ENCODE data around the gene ZNF546. TPM values are rescaled to one million over a fixed set of nuclear protein-coding genes. Genes with fewer than 3 reads are reported as not detected.
"Not testable (repeated sequence)": the region's sequence is repeated elsewhere in the genome, so short reads cannot be mapped to it uniquely, and the experiment has no call there.

ZNF546 gene
- total RNA-seq, 2 experiments from 2014 or later = 2.3 to 9.3 TPM

GRCh38 chr19:39958942-39959341 is 37.9 kb upstream of the ZNF546 start:
- POLR2A ChIA-PET = interaction anchor here (0.6 kb wide), 3 partner anchors 11 to 103 kb away, joined by 3 to 6 read pairs (median 5); no protein-coding TSS in a partner anchor
- BruUV-seq (replicated peaks) = not testable (repeated sequence)
- H2AFZ ChIP-seq (ENCODE audit: low read length) = peak overlapping the region; percentile 86; the same call in 1 of the 2 replicates

GRCh38 chr19:39959407-39959806 is 37.5 kb upstream of the ZNF546 start:
- peak overlapping the region; percentile 86; the same call in 1 of the 2 replicates for H2AFZ ChIP-seq (ENCODE audit: low read length)
- intact Hi-C loops (cut with micrococcal nuclease; ENCODE audit: unreplicated experiment) = loop anchor here (2.0 to 10.0 kb wide), 2 partner anchors 19 to 555 kb away; partner anchors contain the start of gene ZFP36
- H4K20me1 ChIP-seq (ENCODE audit: insufficient read depth, low read length); CTCF ChIA-PET (ENCODE audit: unreplicated experiment); BruUV-seq (replicated peaks); H3K79me2 ChIP-seq (ENCODE audit: insufficient read depth, low read depth, low read length); H3K9me3 ChIP-seq (ENCODE audit: low read length); H3K9me2 ChIP-seq (ENCODE audit: insufficient read depth, low read length); H3K36me3 ChIP-seq (ENCODE audit: insufficient read depth, low read length); DNase-seq (ENCODE audit: low spot score): not testable (repeated sequence)
- H3K4me3 ChIP-seq (ENCODE audit: low read depth, low read length, poor library complexity, severe bottlenecking) = peak overlapping the region; percentile 39
- H3K4me1 ChIP-seq (ENCODE audit: insufficient read depth, low read length, poor library complexity, severe bottlenecking) = peaks cover 64% of the 10 kb centered on the region
- H3K27ac ChIP-seq (ENCODE audit: low read depth, low read length, poor library complexity, severe bottlenecking) = peak overlapping the region; percentile 79
- H3K4me2 ChIP-seq (ENCODE audit: low read length) = peak overlapping the region; percentile 62
- POLR2A ChIA-PET = interaction anchor here (0.6 kb wide), 1 partner anchor 20 kb away, joined by 5 read pairs; no protein-coding TSS in a partner anchor

More at GRCh38 chr19:39958942-39959341, 37.9 kb upstream of the ZNF546 start:
- H4K20me1 ChIP-seq (ENCODE audit: insufficient read depth, low read length); DNase-seq (ENCODE audit: low spot score); CTCF ChIA-PET (ENCODE audit: unreplicated experiment); H3K9me2 ChIP-seq (ENCODE audit: insufficient read depth, low read length); H3K36me3 ChIP-seq (ENCODE audit: insufficient read depth, low read length); H3K79me2 ChIP-seq (ENCODE audit: insufficient read depth, low read depth, low read length); H3K9me3 ChIP-seq (ENCODE audit: low read length): not testable (repeated sequence)
- Histone ChIP-seq H3K4me3 (ENCODE audit: low read depth, low read length, poor library complexity, severe bottlenecking) (peak overlapping the region; percentile 39), H3K4me2 (ENCODE audit: low read length) (peak overlapping the region; percentile 62), H3K27ac (ENCODE audit: low read depth, low read length, poor library complexity, severe bottlenecking) (peak overlapping the region; percentile 79), H3K4me1 (ENCODE audit: insufficient read depth, low read length, poor library complexity, severe bottlenecking) (peaks cover 69% of the 10 kb centered on the region)
- intact Hi-C loops (cut with micrococcal nuclease; ENCODE audit: unreplicated experiment) = loop anchor here (2.0 to 10.0 kb wide), 2 partner anchors 18 to 554 kb away; partner anchors contain the start of gene ZFP36

GRCh38 chr19:39963898-39964297 is 33.0 kb upstream of the ZNF546 start:
- H3K27ac ChIP-seq (ENCODE audit: low read depth, low read length, poor library complexity, severe bottlenecking) = no peak overlapping the region
- ChIA-PET POLR2A (no interaction called here), CTCF (ENCODE audit: unreplicated experiment) (no interaction called here)
- no TSS peak for BruUV-seq (replicated peaks)
- H3K4me3 ChIP-seq (ENCODE audit: low read depth, low read length, poor library complexity, severe bottlenecking) = no peak overlapping the region
- H3K4me1 ChIP-seq (ENCODE audit: insufficient read depth, low read length, poor library complexity, severe bottlenecking) = peaks cover 24% of the 10 kb centered on the region
- no peak for TF ChIP-seq EZH2phosphoT487 (IDR thresholded peaks at IDR 0.05; ENCODE audit: borderline replicate concordance, low read depth, low read length)
- no peak for TF ChIP-seq CTCF (conservative IDR thresholded peaks at IDR 0.05; ENCODE audit: low read length)
- no peaks in the 10 kb centered on the region for H3K9me3 ChIP-seq (ENCODE audit: low read length)
- no peaks in the 10 kb centered on the region for H3K9me2 ChIP-seq (ENCODE audit: insufficient read depth, low read length)
- no peaks in the 10 kb centered on the region for H3K79me2 ChIP-seq (ENCODE audit: insufficient read depth, low read depth, low read length)
- no peak overlapping the region for H2AFZ ChIP-seq (ENCODE audit: low read length)
- no peak overlapping the region for H3K4me2 ChIP-seq (ENCODE audit: low read length)
- no peaks in the 10 kb centered on the region for H4K20me1 ChIP-seq (ENCODE audit: insufficient read depth, low read length)
- H3K36me3 ChIP-seq (ENCODE audit: insufficient read depth, low read length) = no peaks in the 10 kb centered on the region
- intact Hi-C loops (cut with micrococcal nuclease; ENCODE audit: unreplicated experiment) = no loop called here
- no peak for DNase-seq (ENCODE audit: low spot score)

GRCh38 chr19:39966617-39967016 is 30.2 kb upstream of the ZNF546 start:
- no peaks in the 10 kb centered on the region for H3K36me3 ChIP-seq (ENCODE audit: insufficient read depth, low read length)
- H2AFZ ChIP-seq (ENCODE audit: low read length) = no peak overlapping the region
- H3K4me3 ChIP-seq (ENCODE audit: low read depth, low read length, poor library complexity, severe bottlenecking) = no peak overlapping the region
- ChIA-PET POLR2A (interaction anchor here (0.7 to 1.1 kb wide), 2 partner anchors 10 to 40 kb away, joined by 4 to 6 read pairs; no protein-coding TSS in a partner anchor), CTCF (ENCODE audit: unreplicated experiment) (no interaction called here)
- H3K4me2 ChIP-seq (ENCODE audit: low read length) = no peak overlapping the region
- H3K9me2 ChIP-seq (ENCODE audit: insufficient read depth, low read length) = no peaks in the 10 kb centered on the region
- DNase-seq (ENCODE audit: low spot score) = no peak
- no TSS peak for BruUV-seq (replicated peaks)
- peaks cover 6% of the 10 kb centered on the region for H3K79me2 ChIP-seq (ENCODE audit: insufficient read depth, low read depth, low read length)
- intact Hi-C loops (cut with micrococcal nuclease; ENCODE audit: unreplicated experiment) = no loop called here
- H3K4me1 ChIP-seq (ENCODE audit: insufficient read depth, low read length, poor library complexity, severe bottlenecking) = peaks cover 20% of the 10 kb centered on the region
- H3K27ac ChIP-seq (ENCODE audit: low read depth, low read length, poor library complexity, severe bottlenecking) = no peak overlapping the region
- H3K9me3 ChIP-seq (ENCODE audit: low read length) = no peaks in the 10 kb centered on the region
- H4K20me1 ChIP-seq (ENCODE audit: insufficient read depth, low read length) = no peaks in the 10 kb centered on the region
- TF ChIP-seq EZH2phosphoT487 (IDR thresholded peaks at IDR 0.05; ENCODE audit: borderline replicate concordance, low read depth, low read length) (no peak), CTCF (conservative IDR thresholded peaks at IDR 0.05; ENCODE audit: low read length) (no peak)
